ENCODE data around the gene CCDC78. TPM values are rescaled to one million over a fixed set of nuclear protein-coding genes. Genes with fewer than 3 reads are reported as not detected.
A peak's percentile ranks its signal among the peaks of the same experiment; 100 is the strongest.

The CCDC78 gene
- total RNA-seq, 1 donor from 2014 or later: 5.8 TPM

DNA sequence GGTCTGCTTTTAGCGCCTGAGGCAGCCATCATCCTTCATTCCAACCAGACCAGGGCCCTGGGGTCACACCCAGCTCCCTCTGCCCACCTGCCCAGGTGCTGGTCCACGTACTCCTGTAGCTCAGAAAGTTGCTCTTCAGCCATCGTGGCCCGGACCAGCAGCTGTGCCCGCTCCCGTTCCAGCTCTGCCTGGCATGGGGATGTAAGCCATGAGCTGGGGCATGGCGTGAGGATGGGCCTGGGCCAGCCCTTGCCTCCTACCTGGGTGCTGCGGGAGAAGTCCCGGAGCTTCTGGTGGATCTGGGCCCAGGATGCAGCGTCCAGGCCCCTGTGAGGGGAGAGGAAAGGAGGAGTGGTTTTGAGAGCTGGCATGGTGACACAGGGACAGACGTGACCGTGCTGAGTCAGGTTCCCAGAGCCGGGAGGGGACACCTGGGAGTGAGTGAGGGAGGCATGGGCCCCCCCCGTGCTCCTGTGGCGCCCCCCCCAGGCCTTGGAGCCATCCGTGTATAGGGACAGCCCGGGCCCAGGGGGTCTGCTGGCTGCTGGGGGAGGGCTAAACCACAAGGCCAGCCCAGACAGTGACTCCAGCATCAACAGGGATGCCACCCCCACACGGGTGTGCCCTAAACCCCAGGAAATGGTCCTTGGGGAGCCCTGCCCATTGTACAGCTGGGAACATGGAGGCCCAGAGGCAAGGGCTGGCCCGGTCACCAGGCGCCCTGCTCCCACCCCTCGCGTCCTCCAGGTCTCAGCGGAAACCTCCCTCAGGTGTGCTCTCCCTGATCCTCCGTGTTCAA, 3.2 kb downstream of the CCDC78 start:
- DNase-seq (ENCODE audit: low spot score): no peak
- H3K4me3 Mint-ChIP-seq: peak overlapping the region; percentile 39

DNA sequence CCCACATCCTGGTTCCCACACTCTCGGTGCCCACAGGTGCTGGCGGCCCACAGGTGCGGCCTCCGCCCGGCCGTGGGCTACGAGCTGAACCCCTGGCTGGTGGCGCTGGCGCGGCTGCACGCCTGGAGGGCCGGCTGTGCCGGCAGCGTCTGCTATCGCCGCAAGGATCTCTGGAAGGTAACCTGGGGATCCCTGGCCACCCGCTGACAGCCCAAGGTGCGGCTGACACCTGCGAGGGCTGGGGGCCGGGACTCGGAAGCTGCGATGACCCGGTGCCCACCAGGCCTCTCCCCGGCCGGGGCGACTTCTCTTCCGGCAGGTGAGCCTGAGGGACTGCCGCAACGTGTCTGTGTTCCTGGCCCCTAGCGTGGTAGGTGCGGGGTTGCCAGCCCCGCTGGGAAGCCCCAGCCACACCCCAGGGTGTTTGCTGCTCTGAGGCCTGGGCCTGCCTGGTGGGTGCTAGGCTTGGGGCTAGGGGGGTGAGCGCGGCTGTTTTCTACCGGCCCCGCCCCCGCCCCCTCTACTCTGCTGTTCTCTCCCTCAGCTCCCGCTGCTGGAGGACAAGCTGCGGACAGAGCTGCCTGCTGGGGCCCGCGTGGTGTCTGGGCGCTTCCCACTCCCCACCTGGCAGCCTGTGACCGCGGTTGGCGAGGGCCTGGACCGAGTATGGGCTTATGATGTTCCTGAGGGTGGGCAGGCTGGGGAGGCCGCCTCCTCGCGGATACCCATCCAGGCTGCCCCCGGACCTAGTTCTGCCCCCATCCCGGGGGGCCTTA, 4.3 kb downstream of the CCDC78 start:
- DNase-seq (ENCODE audit: low spot score): no peak
- no peaks in the 10 kb centered on the region for H3K9me3 Mint-ChIP-seq
- intact Hi-C loops (cut with micrococcal nuclease): loop anchor here (2.0 kb wide), 1 partner anchor 15 kb away; no protein-coding TSS in a partner anchor
- H3K27ac Mint-ChIP-seq: no peak overlapping the region
- no peaks in the 10 kb centered on the region for H3K4me1 Mint-ChIP-seq (ENCODE audit: low read depth)
- peak overlapping the region; percentile 69 for H3K4me3 Mint-ChIP-seq
- no peaks in the 10 kb centered on the region for H3K36me3 Mint-ChIP-seq (ENCODE audit: low read depth)
- H3K27me3 Mint-ChIP-seq (ENCODE audit: insufficient read depth): peaks cover 11% of the 10 kb centered on the region

More for the DNA sequence above, 3.2 kb downstream of the CCDC78 start:
- Mint-ChIP-seq H3K9me3 (no peaks in the 10 kb centered on the region), H3K4me1 (ENCODE audit: low read depth) (no peaks in the 10 kb centered on the region), H3K27ac (no peak overlapping the region), H3K27me3 (ENCODE audit: insufficient read depth) (peaks cover 11% of the 10 kb centered on the region), H3K36me3 (ENCODE audit: low read depth) (no peaks in the 10 kb centered on the region)
- intact Hi-C loops (cut with micrococcal nuclease): no loop called here

DNA sequence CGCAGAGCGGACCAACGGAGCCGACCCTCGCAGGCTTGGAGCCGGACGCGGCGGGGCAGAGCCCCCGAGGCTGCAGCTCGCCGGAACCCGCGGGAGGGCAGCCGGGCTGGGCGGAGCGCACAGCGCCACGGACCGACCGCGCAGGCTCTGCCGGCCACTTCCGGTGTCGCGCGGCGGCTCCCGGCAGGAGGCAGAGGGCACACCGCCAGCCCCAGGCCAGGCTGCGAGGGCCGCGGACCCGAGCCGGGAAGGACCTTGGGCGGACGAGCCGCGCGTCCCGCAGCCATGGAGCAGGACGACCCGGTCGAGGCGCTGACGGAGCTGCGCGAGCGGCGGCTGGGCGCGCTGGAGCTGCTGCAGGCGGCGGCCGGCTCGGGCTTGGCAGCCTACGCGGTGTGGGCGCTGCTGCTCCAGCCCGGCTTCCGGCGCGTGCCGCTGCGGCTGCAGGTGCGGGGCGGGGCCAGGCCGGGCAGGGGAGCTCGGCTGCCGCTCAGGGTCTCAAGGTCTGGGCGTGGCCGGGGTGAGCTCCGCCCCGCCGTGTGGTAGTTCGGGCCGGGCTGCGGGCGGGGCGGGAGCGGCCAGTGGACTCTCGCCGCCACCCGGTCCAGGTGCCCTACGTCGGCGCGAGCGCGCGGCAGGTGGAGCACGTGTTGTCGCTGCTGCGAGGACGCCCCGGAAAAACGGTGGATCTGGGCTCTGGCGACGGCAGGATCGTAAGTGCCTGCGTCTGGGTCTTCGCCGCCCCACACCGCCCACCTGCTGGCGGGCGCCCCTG, 5.1 kb downstream of the CCDC78 start, which contains the start of gene ANTKMT:
Gene ANTKMT, plus strand, starts transcription at position 157 of the 775 bp plus-strand sequence. Its CDS starts 129 bp downstream, at position 286.
- DNase-seq (ENCODE audit: low spot score): peak; percentile 58
- H3K4me3 Mint-ChIP-seq: peak within 1 kb of the TSS; percentile 75
- intact Hi-C loops (cut with micrococcal nuclease): loop anchor here (2.0 kb wide), 1 partner anchor 16 kb away; no protein-coding TSS in a partner anchor
- H3K36me3 Mint-ChIP-seq (ENCODE audit: low read depth): no peaks in the 10 kb centered on the region
- no peaks in the 10 kb centered on the region for H3K9me3 Mint-ChIP-seq
- peaks cover 11% of the 10 kb centered on the region for H3K27me3 Mint-ChIP-seq (ENCODE audit: insufficient read depth)
- H3K4me1 Mint-ChIP-seq (ENCODE audit: low read depth): no peaks in the 10 kb centered on the region
- peak within 1 kb of the TSS; percentile 28 for H3K27ac Mint-ChIP-seq

DNA sequence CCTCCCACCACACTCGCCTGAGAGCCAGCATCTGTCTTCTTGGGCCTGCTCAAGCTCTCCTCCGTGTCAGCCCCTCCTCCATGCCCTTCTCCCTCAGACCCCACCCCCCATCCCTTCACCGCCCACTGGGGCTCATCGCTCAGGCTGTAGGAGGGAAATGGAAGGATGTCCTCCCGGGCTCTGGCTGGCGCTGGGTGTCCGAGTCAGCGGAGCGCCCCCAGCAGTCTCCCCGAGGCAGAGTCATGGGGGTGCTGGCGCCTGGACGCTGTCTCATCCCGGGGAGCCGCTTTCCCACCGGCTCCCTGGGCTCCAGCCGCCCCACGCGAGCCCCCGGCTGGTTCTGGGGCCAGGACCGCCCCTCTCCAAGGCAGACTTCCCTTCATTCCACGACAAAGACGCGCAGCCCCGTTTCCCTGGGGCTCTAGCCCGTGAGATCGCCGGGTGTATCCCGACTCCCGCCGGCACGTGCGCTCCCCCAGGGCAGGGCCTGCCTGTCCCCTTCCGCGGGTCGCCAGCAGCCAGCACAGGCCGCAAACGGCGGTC, 5.7 kb downstream of the CCDC78 start:
- intact Hi-C loops (cut with micrococcal nuclease): loop anchor here (2.0 kb wide), 1 partner anchor 16 kb away; no protein-coding TSS in a partner anchor
- Mint-ChIP-seq H3K4me3 (peak overlapping the region; percentile 75), H3K27me3 (ENCODE audit: insufficient read depth) (peaks cover 11% of the 10 kb centered on the region), H3K9me3 (no peaks in the 10 kb centered on the region), H3K27ac (peak overlapping the region; percentile 28), H3K4me1 (ENCODE audit: low read depth) (no peaks in the 10 kb centered on the region), H3K36me3 (ENCODE audit: low read depth) (no peaks in the 10 kb centered on the region)
- no peak for DNase-seq (ENCODE audit: low spot score)

DNA sequence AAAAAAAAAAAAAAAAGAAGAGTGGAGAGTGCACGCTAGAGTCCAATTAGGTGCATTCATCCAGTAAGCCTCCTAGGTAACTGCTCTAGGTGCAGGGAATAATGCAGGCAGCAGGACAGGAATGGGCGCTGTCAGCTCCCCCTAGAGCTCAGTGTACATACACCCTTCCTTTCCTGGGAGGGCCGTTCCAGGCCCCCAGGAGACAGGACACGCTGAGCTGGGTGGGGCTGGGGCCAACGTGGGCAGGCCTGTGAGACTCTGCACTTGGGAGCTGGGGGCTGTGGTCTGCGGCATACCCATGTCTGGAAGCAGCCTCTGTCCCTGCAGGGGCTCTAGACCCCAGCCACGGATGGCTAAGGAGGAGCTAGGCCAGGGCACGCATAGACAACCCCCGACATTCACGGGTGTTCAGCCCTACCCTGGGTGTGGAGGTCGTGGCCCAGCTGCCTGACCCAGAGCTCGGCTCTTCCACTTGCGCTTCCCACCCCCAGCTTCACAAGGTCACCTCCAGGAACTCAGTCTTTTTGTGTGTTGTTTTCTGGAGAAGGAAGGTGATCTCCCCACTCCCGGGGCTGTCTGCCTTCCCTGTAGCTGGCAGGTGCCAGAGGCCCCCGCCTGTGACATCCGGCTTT, 6.3 kb downstream of the CCDC78 start:
- intact Hi-C loops (cut with micrococcal nuclease): loop anchor here (2.0 kb wide), 1 partner anchor 17 kb away; no protein-coding TSS in a partner anchor
- Mint-ChIP-seq H3K4me3 (peak overlapping the region; percentile 75), H3K9me3 (no peaks in the 10 kb centered on the region), H3K27ac (peak overlapping the region; percentile 28), H3K27me3 (ENCODE audit: insufficient read depth) (peaks cover 8% of the 10 kb centered on the region), H3K36me3 (ENCODE audit: low read depth) (no peaks in the 10 kb centered on the region), H3K4me1 (ENCODE audit: low read depth) (no peaks in the 10 kb centered on the region)
- DNase-seq (ENCODE audit: low spot score): no peak

DNA sequence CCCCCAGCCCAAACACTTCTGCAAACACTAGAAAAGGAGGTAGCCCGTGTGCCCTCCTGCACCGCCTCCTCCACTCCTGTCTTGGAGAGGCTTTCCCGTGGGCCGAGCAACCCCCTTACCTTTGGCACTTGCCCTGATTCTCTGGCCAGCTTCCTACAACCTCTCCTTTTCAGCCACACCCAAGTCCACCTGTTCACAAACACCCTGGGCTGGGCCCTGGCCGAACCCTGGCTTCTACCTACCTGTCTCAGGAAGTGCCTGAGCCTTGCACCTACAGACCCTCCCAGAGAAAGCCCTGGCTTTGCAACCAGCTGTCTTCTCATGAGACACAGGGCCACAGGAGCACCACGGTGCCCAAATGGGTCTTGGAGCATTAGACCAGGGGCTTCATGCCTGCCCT, 7.3 kb downstream of the CCDC78 start:
- peaks cover 13% of the 10 kb centered on the region for H3K27me3 Mint-ChIP-seq (ENCODE audit: insufficient read depth)
- intact Hi-C loops (cut with micrococcal nuclease): no loop called here
- no peaks in the 10 kb centered on the region for H3K9me3 Mint-ChIP-seq
- H3K4me1 Mint-ChIP-seq (ENCODE audit: low read depth): no peaks in the 10 kb centered on the region
- H3K4me3 Mint-ChIP-seq: peak overlapping the region; percentile 66
- DNase-seq (ENCODE audit: low spot score): no peak
- no peaks in the 10 kb centered on the region for H3K36me3 Mint-ChIP-seq (ENCODE audit: low read depth)
- H3K27ac Mint-ChIP-seq: no peak overlapping the region

DNA sequence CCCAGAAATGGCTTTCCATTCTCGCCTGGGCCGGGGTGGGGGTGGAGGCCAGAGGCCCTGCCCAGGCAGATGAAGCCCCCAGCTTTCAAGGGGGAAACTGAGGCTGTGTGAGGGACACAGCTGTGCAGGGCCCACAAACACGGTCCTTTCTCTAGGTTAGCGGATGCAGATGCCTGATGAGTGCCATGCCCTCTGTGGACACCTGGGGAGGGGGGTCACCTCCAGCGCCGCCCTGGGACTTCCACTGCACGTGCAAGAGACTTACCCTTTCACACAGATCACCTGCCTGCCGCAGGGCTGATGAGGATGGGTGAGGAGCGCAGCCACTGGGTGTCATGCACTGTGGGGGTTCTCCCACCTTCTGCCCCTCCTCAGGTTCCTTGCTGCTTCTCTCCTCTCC, 7.9 kb downstream of the CCDC78 start:
- no peaks in the 10 kb centered on the region for H3K9me3 Mint-ChIP-seq
- H3K27me3 Mint-ChIP-seq (ENCODE audit: insufficient read depth): peaks cover 16% of the 10 kb centered on the region
- no peaks in the 10 kb centered on the region for H3K4me1 Mint-ChIP-seq (ENCODE audit: low read depth)
- H3K27ac Mint-ChIP-seq: no peak overlapping the region
- no peak for DNase-seq (ENCODE audit: low spot score)
- H3K36me3 Mint-ChIP-seq (ENCODE audit: low read depth): no peaks in the 10 kb centered on the region
- intact Hi-C loops (cut with micrococcal nuclease): no loop called here
- no peak overlapping the region for H3K4me3 Mint-ChIP-seq

DNA sequence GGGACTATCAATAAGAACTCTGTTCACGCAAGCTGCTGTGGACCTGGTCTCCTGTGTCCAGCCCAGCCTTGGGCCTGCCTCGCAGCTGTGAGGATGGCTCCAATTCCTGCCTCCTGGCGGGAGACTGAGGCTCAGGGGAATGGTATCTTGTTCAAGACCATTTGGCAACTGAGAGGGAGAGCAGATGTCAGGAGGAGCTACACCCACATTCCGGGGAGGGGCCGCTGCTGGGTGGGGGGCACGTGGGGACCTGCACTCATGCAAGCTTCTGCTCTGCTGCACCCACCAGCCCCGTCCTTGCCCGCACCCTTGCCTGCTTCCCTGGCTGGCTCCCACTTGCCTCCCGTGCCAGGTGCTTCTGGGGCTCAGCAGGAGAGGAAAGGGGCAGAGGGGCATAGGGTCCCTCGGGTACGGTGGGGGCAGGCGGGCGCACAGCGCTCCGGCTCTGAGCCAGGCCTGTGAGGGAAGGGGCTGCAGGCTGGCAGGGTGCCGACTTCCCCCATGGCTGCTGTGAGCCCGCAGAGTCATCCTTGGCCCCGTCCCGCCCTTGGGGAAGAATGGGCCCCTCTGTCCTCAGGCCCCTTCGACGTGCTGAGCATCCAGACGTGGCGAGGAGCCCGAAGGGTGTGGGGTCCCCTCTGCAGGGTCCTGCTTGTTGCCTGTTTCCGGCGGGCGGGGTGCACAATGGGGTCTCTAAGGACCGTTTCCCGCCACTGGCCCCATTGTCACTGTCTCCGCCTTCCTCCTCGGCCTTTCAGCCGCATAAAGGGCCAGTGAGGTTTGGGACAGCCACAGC, 8.6 kb downstream of the CCDC78 start:
- Mint-ChIP-seq H3K9me3 (no peaks in the 10 kb centered on the region), H3K36me3 (ENCODE audit: low read depth) (no peaks in the 10 kb centered on the region), H3K4me3 (no peak overlapping the region), H3K4me1 (ENCODE audit: low read depth) (no peaks in the 10 kb centered on the region), H3K27me3 (ENCODE audit: insufficient read depth) (peaks cover 19% of the 10 kb centered on the region), H3K27ac (no peak overlapping the region)
- intact Hi-C loops (cut with micrococcal nuclease): no loop called here
- no peak for DNase-seq (ENCODE audit: low spot score)

DNA sequence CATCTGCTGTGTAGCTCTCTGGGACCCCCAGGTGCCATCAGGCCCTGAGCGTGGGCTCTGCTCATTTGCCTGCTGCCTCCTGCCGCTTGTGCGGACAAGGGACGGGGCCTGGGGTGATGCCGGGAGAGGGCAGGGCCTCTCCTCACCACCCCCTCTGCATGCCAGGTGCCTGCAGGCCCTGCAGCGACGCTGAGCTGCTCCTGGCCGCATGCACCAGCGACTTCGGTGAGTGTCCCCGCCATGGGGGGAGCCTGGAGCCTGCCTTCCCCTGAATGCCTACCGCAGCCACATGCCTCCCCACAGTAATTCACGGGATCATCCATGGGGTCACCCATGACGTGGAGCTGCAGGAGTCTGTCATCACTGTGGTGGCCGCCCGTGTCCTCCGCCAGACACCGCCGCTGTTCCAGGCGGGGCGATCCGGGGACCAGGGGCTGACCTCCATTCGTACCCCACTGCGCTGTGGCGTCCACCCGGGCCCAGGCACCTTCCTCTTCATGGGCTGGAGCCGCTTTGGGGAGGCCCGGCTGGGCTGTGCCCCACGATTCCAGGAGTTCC, 9.4 kb downstream of the CCDC78 start:
- no peaks in the 10 kb centered on the region for H3K9me3 Mint-ChIP-seq
- no peak for DNase-seq (ENCODE audit: low spot score)
- no peak overlapping the region for H3K4me3 Mint-ChIP-seq
- intact Hi-C loops (cut with micrococcal nuclease): no loop called here
- no peaks in the 10 kb centered on the region for H3K4me1 Mint-ChIP-seq (ENCODE audit: low read depth)
- no peak overlapping the region for H3K27ac Mint-ChIP-seq
- H3K36me3 Mint-ChIP-seq (ENCODE audit: low read depth): no peaks in the 10 kb centered on the region
- H3K27me3 Mint-ChIP-seq (ENCODE audit: insufficient read depth): peaks cover 19% of the 10 kb centered on the region

DNA sequence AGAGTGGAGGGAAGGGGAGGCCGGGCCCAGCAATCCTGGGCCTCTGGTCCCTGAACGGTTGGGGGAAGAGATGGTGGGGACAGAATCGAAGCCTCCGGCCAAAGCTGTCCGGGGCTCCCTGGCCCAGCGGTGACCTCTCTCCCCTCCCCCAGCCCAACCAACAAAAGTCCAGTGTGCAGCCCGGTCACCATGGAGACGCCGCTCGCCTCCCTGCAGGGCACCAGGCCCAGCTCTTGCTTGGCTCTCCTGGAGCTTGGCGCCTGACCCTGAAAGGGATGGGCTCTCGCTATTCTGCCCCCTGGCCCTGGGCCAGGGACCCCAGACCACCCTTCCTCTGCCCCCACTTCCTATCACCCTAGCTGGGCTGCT, 10.1 kb downstream of the CCDC78 start:
- H3K27me3 Mint-ChIP-seq (ENCODE audit: insufficient read depth): peaks cover 19% of the 10 kb centered on the region
- no peaks in the 10 kb centered on the region for H3K36me3 Mint-ChIP-seq (ENCODE audit: low read depth)
- peak overlapping the region; percentile 61 for H3K27ac Mint-ChIP-seq
- H3K9me3 Mint-ChIP-seq: no peaks in the 10 kb centered on the region
- DNase-seq (ENCODE audit: low spot score): no peak
- H3K4me3 Mint-ChIP-seq: peak overlapping the region; percentile 60
- intact Hi-C loops (cut with micrococcal nuclease): no loop called here
- no peaks in the 10 kb centered on the region for H3K4me1 Mint-ChIP-seq (ENCODE audit: low read depth)

DNA sequence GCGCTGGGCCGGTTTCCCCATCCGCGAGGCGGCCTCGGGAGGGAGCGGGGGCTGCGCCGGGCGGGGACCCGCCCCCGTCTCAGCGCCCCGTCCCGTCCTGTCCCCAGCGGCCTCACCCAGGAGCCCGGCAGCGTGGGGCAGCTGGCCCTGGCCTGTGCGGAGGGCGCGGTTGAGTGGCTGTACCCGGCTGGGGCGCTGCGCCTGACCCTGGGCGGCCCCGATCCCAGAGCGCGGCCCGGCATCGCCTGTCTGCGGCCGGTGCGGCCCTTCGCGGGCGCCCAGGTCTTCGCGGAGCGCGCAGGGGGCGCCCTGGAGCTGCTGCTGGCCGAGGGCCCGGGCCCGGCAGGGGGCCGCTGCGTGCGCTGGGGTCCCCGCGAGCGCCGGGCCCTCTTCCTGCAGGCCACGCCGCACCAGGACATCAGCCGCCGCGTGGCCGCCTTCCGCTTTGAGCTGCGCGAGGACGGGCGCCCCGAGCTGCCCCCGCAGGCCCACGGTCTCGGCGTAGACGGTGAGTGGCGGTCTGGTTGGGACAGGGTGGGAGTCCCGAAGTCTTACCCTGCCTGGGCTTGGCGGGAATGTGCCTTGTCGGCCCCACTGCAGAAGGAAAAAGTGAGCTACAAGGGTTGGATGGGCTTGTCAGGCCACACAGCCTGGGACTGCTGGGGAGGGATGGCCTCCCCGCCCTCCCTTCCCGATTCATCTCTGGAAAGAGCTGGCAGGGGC, 10.6 kb downstream of the CCDC78 start:
- Mint-ChIP-seq H3K4me1 (ENCODE audit: low read depth) (no peaks in the 10 kb centered on the region), H3K4me3 (peak overlapping the region; percentile 60), H3K9me3 (no peaks in the 10 kb centered on the region), H3K36me3 (ENCODE audit: low read depth) (no peaks in the 10 kb centered on the region), H3K27me3 (ENCODE audit: insufficient read depth) (peaks cover 19% of the 10 kb centered on the region), H3K27ac (no peak overlapping the region)
- intact Hi-C loops (cut with micrococcal nuclease): loop anchor here (1.0 to 2.0 kb wide), 2 partner anchors 25 to 35 kb away; partner anchors contain the start of genes STUB1 and WDR24
- DNase-seq (ENCODE audit: low spot score): no peak

All from activated T-helper 1 cell treated with anti-CD3 and anti-CD28 coated beads, Interleukin-12 subunit alpha, Interleukin-12 subunit beta, Interleukin-2, Interleukin-4 antibody, amounts not matched to agents 30 ng/mL and 10 ng/mL and 1 ng/mL, durations not matched to agents 14 hours and 24 hours and 36 hours (primary cell).